ENCODE results near the gene MAP1LC3B2.

GRCh38 chr12:116615141-116615861 lies 56.1 kb downstream of the MAP1LC3B2 start:
- TF ChIP-seq CTCF (conservative IDR thresholded peaks at IDR 0.05; ENCODE audit: low read length) (no peak), EZH2phosphoT487 (IDR thresholded peaks at IDR 0.05; ENCODE audit: borderline replicate concordance) (no peak)

Data from Loucy (cell line).